Right renal pelvis (tissue), 4 donors: ENCODE data around the gene RTN3. TPM values are rescaled to one million over a fixed set of nuclear protein-coding genes. Genes with fewer than 3 reads are reported as not detected.
A peak's percentile ranks its signal among the peaks of the same experiment; 100 is the strongest.
"Not testable (repeated sequence)": the region's sequence is repeated elsewhere in the genome, so short reads cannot be mapped to it uniquely, and the experiment has no call there.

Experiments
- DNase-seq, 4 donors: peaks; one replicate each; pipeline ENCODE4 v3.0.0-alpha.2; 2013; ENCODE audit warnings: low read depth in 4 of 4, low spot score in 3 of 4, missing footprints in 1 of 4
- polyA plus RNA-seq, 4 donors: library from polyadenylated mRNA; unstranded; fragments of 120-200 nt; gene quantifications; one replicate each; pipeline ENCODE4 v1.2.1, GENCODE V29; 2013; ENCODE audit not compliant: insufficient read length in 4 of 4

Gene RTN3
- 100 to 1,000 TPM; 172 to 196 (median 184) TPM for polyA plus RNA-seq

DNA sequence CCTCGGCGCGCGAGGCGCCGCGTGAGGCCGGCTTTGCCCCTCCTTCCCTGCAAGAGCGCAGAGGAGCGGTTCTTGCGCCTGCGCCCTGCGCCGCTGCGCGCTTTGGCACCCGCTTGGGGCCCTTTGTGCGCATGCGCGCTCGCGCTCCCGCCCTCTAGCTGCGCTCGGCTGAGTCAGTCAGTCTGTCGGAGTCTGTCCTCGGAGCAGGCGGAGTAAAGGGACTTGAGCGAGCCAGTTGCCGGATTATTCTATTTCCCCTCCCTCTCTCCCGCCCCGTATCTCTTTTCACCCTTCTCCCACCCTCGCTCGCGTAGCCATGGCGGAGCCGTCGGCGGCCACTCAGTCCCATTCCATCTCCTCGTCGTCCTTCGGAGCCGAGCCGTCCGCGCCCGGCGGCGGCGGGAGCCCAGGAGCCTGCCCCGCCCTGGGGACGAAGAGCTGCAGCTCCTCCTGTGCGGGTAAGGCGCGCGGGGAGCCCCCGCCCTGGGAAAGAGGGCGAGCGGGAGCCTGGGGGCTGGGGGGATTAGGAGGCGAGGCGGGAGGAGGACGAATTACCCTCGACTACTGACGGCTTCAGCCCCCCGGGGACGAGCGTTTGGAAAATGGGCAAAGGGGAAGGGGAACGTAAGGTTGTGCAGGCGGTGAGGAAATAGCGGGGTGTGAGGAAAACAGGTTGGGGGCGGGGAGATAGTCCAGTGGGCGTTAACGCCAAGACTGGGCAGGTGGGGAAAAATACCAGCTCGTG lies at the start of gene RTN3:
Gene RTN3, plus strand, starts transcription at position 180 of the 745 bp plus-strand sequence. Its CDS starts 137 bp downstream, at position 317.
- DNase-seq, result peak; percentile 95 to 99 (median 97)

GRCh38 chr11:63635762-63636465 lies 45.4 kb upstream of the RTN3 start:
- DNase-seq, result no peak

GRCh38 chr11:63638436-63638835 lies 42.9 kb upstream of the RTN3 start:
- DNase-seq, result not testable (repeated sequence)

DNA sequence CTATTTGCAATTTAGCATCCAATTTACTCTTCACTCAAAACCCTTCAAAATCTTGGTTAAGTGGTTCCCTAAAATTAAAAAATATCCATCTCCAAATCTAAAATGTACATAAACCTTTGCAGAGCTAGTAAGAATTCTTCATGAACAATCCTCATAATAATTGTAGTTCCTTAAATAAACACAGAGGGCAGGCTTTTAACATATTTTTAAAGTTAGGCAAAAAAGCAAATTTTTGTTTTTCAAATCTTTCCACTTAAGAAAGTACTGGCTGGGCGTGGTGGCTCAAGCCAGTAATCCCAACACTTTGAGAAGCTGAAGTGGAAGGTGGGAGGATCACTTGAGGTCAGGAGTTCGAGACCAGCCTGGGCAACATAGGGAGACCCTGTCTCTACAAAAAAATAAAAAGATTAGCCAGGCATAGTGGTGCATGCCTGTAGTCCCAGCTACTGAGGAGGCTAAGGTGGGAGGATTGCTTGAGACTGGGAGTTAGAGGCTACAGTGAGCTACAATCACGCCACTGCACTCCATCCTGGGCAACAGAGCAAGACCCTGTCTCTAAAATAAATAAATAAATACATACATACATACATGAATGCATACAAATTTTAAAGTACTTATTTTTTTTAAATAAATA lies 42.0 kb upstream of the RTN3 start:
- no peak for DNase-seq

- DNase-seq, result no peak
Observed at GRCh38 chr11:63641727-63642126, 39.6 kb upstream of the RTN3 start.

- DNase-seq, result no peak
Observed at GRCh38 chr11:63643205-63643604, 38.1 kb upstream of the RTN3 start.

GRCh38 chr11:63652671-63653070 lies 28.6 kb upstream of the RTN3 start:
- DNase-seq, result no peak

- no peak for DNase-seq
Observed at GRCh38 chr11:63660972-63661371, 20.3 kb upstream of the RTN3 start.

DNA sequence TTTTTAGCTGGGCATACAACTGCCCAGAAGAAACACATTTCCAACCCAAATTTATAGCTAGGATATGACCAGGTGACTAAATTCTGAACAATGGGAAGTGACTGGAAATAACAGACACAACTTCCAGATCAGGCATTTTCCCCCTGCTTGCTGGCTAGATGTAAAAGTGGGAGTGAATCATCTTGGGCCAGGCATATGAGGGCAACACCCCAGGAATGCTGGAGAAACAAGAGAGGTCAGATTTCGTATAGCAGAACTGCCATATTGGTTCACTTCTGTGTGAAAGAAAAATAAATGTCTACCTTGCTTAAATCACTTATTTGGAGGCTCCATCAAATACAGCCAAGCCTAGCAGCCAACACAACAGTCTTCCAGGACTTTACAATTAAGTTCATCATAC lies 17.5 kb upstream of the RTN3 start:
- DNase-seq, result no peak

DNA sequence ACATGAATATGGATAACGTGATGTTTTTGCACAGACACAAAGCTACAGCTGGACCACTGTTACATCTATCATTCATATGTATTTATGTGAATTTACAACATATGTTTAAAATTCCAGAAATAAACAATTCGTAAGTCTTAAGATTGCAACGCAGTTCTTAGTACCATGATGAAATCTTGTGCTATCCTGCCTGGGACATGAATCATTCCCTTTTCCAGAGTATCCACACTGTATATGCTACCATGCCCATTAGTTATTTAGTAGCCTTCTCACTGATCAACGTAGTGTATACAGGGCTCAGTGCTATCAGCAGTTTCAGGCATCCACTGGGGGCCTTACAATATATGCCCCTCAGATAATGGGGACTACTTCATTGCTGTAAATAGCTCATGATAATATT lies 14.4 kb upstream of the RTN3 start:
- DNase-seq, result no peak

- no peak for DNase-seq
Observed at GRCh38 chr11:63667995-63668795, 13.1 kb upstream of the RTN3 start.

DNA sequence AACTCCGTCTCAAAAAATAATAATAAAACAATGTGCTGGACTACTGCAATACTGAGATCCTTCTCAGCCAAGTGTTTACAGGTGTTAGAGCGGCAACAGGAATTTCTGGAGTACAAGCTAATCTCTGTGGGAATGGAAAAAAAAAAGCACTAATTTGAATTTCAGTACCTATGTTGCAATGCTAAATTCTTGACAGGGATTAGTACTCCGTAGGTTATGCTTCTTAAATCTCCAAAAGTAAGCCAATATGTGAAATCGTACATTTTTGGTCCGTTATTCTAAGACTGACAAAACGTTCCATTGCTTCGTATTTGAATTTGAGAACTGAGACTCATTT lies 11.2 kb upstream of the RTN3 start:
- no peak for DNase-seq

- DNase-seq, result peak in 2 of 4 donors; percentile 12 to 28
Observed at GRCh38 chr11:63670433-63671321, 10.6 kb upstream of the RTN3 start.

DNA sequence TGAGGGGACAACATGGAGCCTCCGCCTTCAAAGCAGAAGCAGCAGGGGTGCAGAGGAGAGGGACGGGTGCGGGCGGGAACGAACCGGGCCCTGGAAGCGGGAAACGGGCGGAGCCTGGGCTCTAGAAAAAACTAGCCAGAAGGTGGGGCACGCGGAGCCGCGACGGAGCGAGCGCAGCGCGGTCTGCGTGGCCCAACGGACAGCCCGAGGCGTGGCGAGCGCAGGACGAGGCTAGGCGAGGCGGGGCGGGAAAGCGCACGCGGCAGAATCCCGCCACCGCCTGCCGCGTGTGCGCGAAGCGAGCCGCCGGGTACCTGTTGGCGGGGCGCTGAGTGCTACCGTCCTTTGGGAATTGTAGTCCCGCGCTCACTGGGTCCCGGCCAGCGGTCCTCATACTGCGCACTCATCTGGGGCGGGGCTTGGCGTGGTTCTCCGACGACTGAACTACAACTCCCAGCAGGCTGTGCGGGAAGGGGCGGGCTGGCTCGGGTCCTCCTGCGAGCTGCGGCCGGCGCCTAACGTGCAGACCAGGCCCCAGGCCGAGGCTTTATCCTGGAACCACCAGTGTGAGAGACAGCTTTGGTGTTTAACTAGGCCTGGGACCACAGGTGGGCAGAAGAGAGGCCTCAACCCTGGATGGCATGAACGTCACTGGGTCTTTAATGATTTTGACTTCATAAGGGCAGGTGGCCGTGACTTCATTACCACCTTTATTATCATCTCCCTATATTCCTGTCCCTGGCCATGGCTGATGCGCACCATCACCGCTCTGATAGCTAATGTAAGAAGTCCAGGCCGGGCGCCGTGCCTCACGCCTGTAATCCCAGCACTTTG lies 9.8 kb upstream of the RTN3 start, which contains the start of gene ATL3:
Gene ATL3, minus strand, starts transcription at position 55 of the 834 bp plus-strand sequence. Its CDS starts 41 bp downstream, at position 14.
- DNase-seq, result peak; percentile 87 to 91 (median 88)

DNA sequence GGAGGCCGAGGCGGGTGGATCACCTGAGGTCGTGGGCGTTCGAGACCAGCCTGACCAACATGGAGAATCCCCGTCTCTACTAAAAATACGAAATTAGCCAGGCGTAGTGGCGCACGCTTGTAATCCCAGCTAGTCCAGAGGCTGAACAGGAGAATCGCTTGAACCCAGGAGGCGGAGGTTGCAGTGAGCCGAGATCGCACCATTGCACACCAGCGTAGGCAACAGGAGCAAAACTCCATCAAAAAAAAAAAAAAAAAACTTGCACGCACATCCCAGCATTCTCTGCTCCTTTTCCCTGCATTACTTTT lies 9.2 kb upstream of the RTN3 start:
- DNase-seq, result no peak

DNA sequence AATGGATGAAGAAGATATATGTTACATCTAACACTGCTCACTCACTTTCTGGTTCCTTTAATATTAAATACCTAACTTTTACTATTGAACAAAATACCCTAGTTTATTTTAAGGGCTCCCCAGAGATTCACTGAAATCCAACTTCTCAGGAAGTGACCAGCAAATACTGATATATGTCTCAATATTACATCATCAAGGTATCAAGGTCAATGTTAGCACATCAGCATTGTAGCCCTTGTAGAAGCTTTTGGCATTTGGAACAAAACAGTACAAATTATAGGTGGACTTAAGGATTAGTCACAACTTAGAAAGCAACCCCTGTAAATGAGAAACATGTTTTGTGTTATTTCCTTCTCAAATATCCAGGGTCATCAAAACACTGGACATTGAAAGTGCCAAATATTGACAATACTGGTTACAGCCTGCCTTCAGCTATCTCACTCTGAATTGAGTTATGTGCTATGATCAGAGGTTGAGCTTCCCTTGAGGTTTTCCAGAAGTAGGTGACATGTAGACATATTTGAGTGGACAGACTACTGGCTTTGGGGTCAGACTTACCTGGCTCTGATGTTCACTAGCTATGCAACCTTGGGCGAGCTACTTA lies 8.3 kb upstream of the RTN3 start:
- no peak for DNase-seq

DNA sequence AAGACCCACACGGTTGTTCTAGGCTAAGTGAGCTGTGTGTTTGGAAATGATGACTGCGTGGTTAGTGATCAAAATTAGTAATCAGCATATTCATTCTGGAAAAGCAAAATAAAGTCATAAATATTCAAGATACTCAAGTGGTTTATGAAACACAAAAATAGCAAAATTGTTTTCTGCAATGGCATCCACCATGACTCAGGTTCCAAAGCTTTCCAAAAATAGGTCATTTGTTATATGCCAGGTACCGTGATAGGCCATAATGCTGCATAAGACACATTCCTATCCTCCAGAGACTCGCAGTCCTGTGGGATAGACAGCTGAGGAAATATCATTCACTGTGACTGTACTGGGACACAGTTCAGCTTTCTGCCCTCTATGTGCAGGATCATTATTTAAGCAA lies 7.7 kb upstream of the RTN3 start:
- no peak for DNase-seq

DNA sequence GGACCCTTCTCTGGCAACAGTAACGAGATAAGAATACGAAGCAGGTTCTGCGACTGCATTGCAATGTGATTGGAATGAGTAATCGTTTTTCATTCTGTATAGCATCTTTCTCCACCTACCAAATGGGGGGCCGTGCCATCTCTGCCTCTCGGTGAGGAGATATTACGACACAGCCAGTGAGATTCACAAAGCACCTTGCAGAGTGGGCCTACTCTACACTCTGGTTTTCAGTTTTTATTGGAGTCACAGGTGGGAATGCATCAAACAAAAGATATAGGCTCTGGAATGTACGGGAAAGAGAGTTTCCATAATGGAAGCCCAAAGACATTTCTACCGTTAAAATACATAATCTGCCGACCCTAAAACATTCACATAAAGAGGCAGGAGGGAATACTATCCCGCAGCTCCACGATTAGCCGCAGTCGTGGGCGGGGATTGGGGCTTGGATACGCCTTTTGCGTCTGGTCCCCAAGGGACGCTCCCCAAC lies 423 bp upstream of the RTN3 start:
- DNase-seq, result no peak
